GM19193 (cell line): ENCODE data around the gene SLC22A5.

ENCODE experiments used
- POLR2A ChIP-seq: IDR thresholded peaks from 4 replicates; pipeline ENCODE4 v1.6.1; 2011; ENCODE audit not compliant: insufficient read depth, insufficient read length; ENCODE audit errors: extremely low read depth

Gene SLC22A5

DNA sequence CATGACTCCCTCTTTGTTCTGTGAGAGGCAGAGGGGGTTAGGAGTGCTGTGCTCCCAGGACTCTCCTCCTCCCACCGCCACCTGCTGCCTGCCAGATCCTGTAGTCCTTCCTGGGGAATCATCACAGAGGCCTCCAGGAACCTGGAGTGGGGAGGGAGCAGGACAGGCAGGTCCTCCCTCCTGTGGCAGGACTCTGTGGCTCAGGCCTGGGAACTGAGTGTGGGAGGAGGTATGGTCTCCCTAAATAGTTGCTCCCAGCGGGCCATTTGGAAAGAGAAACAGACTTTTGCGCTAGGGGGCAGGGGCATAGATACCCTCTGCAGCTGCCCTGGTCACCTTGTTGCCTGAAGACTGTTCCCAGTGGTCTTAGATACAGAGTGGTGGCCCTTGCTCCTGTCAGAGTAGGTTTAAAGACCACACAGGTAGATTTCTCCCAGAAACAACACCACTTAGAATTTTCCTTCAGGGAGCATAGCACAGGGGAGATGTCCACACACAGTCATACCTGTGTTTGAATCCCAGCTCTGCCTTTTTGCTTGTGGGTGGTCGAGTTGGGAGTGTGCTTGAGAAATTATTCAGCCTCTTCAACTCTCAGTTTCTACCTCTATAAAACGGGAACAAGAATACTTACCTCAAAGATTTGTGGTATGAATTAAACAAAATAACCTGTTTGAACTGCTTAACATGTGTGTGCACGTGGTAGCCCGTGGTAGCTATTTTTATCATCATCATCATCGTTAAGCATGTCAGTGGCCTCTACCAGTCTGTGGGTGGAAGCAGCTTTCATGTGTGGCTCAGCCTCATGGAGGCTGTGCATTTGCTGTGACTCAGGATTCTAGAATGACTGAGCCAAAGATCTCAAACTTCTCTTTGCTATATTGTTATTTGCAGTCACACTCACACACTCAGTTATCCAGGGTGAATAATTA, 55.8 kb downstream of the SLC22A5 start:
- TF ChIP-seq POLR2A: peak; percentile 61

DNA sequence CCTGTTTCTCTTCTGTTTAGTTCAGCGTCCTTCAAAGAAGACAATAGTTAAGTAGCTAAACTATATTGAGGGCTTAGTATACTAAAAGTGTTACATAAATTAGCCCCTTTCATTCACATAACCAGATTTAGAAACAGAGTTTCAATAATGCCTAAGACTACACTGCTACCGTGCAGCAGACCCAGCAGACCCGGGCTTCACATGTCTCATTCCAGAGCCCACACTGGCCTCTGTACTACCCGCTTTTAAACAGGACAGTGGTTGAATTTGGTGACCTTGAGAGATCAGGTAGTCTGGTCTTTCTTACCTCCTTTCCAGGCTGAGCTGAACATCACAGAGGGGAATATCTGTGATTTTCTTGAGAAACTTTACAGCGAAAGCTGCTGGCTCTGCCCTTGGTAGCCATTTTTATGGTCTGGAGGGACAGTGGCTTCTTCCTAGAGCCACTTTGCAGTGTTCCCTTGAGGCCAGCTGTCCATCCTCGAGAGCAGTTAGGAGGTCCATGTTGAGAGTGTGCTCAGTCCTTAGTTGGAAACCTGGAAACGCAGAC, 56.5 kb downstream of the SLC22A5 start:
- TF ChIP-seq POLR2A: no peak

DNA sequence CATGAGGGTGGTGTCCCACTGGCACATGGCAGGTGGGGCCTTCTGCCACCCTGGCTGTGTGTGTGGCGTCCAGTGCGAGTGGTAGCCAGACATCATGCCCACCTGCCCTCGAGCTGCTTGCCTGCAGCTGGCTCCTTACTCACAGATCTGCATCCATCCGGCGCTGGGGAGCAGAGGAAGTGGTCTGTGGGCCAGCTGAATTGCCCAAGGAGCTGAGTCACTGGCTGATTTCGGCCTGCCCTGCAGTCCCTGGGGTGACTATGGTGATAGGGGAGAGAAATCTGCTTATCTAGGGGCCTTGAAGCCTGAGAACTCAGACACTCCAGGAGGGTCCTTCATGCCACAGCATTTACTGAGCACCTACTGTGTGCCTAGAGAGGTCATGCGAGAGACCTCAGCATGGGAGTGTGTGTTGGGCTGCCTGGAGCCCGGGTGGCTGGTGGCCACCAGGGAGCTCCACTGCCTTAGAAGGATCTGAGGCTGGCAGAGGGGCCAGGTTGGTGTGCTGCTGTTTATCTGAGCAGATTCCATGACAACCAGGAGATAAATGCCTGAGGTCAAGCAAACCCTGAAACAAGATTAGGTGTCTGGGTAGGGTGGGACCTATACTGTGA, 57.1 kb downstream of the SLC22A5 start:
- peak; percentile 51 for TF ChIP-seq POLR2A

DNA sequence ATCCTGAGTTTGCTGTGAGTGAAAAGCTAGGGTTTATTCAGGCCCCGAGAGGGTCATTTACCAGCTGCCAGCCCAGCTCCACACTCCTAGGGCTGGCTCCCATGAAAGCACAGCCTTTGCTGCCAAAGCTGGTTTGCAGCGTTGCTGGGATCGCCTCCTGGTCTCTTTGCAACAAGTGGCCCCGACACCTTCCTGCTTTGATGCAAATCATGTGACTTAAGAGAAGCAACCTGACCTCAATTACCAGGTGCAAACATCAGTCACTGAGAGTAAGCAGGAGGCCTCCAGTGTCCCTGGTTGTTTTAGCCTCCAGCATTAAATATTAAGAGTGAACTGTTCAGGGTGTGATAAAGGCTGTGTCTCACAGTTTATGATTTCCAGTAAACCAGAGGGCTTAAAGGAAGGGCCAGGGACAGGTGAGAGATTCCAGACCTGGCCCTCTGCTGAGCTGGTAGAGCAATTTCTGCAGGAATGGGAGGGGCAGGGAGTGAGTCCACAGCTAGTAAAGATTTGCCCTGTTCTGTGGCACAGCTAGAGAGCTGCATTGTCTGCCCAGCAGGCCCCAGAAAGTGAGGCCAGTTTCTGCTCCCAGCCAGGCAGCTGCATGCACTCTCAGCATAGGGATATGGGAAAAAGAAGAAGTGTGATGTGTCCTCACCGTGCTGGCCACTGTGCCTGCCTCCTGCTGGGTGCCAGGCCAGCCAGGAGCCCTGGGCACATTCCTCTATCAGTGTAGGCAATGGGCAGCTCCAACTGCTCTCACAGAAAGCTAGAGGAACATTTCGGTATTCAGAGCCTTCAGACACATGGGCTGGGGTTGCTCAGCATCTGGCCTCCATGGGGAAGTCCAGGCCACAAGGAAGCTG, 58.0 kb downstream of the SLC22A5 start:
- no peak for TF ChIP-seq POLR2A

DNA sequence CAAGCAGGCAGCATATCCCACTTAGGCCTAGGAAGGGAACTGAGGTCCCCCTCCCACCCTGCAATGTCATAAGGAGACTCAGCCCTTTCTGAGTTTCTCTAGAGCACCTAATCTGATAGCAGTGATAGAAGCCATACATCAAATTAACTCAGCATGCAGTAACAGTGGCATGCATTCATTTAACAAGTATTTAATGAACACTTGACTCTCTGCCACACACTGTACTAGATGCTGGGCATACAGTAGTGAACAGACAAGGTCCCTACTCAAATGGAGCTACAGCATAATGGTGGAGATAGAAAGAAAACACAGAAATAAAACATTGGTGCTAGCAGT, 58.6 kb downstream of the SLC22A5 start:
- TF ChIP-seq POLR2A: no peak

DNA sequence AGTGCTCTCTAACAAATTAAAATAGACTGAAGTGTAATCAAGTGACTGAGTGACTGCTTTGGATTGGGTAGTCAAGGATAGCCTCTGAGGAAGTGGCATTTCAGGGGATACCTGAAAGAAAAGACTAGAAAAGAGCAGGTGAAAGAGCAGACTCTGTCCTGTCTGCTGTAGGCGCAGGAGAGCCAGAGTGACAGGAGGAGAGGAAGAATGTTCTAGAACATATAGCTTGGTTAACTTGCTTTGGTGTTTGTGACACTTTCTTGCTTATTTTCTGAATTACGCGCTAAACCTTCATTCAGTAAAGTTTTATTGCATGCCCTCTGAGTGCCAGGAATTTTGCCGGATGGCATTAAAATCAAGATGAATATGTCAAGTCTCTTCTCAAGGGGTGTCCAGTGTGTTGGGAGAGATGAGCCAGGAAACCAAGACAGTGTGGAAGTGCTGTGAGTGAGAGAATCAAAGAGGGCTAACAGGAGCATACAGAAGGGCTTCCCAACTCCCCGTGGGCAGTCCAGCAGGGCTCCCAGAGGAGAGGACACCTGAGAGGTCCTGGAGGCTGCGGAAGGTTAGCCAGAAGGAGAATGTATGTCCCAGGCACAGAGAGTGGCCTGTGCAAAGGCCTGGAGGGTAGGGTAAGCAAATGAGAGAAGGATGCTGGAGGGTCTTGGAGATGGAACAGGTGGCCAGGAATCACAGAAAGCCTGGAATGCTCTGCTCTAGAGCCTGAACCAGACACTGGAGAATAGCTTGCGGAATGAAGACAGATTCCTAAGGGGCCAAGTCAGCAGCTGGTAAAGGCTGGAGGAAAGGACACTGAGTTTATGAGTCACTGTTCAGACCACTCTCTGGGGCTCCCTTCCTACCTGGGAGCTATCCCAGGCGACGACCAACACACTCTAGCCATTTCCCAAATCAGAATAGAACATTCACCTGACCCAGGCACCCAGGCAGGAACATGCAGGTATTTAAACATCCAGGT, 59.3 kb downstream of the SLC22A5 start:
- no peak for TF ChIP-seq POLR2A

DNA sequence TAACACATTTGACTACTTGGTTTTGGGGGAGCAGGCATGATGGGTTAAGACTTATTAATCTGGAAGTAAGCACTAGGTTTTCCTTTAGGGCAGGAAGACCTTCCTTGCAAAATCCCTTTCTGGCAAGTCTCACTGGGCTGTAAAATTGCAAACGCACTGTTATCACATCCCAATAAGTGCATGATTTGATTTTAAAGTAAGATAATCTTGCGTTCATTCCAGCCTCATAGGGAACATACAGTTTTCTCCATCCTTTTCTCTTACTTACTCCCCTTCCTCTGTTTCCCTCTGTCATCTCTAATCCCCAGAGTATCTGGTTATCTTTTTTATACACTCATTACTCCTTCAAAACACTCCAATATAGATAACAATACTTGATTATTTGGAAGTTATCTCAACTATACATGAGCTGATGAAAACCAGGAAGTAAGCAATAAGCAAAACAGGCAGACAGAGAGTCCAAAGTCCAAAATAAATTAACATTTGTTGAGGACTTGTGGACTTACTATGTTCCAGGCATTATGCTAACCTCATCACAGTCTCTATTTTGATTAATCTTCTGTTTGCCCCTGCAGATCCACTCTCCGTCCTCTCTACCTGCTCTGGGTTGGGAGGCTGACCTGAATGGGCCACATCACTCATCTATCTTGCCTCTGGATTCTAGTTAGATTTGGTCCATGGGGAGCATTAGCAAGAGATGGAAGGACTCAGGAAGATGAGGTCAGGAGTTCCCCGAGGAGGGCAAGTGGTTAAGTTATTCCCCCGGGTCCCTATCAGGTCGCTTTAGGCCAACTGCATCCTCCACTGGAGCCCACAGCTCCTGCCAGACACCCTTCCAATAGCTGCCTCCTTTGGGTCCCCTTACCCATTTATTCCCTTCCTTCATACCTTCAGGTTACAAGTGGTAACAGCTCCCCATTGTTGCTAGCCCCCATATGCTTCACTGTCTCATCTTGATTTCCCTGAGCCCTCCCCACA, 60.2 kb downstream of the SLC22A5 start:
- no peak for TF ChIP-seq POLR2A

DNA sequence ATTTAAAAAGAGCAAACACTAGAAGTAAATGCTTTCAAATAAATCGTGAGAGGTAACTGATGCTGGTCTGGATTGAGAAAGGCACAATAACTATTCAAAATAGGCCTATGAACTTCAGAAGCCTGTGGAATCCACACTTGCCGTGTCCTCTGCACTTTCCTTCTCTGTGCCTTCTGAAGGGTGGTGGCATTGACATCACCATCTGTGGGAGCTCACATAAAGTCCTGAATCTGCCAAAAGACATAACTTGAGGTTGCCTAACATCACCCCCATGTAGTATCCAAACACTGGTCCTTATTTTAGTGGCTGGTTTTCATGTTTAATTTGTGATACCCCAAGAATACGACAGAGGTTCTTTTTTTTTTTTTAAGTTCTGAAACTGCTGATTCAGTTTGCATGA, 61.2 kb downstream of the SLC22A5 start:
- no peak for TF ChIP-seq POLR2A

DNA sequence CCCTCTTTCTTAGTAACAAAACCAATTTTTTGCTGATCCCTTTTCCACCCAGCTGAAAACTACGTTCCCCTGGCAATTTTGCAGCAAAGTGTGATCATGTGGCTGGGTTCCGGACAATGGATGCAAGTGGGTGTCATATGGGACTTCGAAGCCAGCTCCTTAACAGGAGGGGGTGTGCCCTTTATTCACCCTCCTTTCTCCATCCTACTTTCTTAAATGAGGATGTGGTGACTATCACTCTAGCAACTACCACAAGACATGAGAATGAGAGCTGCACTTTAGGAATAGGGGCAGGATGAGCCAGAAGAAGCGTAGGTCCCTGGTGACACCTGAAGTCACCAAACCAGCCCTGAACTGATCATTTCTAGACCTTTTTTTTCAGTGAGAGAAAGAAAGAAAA, 62.1 kb downstream of the SLC22A5 start:
- no peak for TF ChIP-seq POLR2A

DNA sequence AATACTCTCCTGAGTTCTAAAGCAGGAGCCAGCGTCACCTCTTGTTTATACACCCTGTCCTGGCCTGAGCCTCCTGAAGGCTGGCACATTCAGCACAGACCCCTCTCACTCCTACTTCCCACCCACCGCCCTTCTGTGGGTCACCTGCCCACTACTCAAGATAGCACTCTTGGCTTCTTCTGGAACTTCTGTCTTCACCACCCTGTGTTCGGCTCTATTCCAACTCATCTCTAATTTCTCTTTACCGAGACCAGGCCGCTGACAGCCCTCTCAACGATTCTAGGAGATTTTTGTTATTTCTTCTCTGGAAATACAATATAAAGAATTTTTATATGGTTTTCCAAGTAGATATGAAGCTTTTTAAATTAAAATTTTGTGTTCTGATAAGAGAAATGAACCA, 63.6 kb downstream of the SLC22A5 start:
- TF ChIP-seq POLR2A: no peak

DNA sequence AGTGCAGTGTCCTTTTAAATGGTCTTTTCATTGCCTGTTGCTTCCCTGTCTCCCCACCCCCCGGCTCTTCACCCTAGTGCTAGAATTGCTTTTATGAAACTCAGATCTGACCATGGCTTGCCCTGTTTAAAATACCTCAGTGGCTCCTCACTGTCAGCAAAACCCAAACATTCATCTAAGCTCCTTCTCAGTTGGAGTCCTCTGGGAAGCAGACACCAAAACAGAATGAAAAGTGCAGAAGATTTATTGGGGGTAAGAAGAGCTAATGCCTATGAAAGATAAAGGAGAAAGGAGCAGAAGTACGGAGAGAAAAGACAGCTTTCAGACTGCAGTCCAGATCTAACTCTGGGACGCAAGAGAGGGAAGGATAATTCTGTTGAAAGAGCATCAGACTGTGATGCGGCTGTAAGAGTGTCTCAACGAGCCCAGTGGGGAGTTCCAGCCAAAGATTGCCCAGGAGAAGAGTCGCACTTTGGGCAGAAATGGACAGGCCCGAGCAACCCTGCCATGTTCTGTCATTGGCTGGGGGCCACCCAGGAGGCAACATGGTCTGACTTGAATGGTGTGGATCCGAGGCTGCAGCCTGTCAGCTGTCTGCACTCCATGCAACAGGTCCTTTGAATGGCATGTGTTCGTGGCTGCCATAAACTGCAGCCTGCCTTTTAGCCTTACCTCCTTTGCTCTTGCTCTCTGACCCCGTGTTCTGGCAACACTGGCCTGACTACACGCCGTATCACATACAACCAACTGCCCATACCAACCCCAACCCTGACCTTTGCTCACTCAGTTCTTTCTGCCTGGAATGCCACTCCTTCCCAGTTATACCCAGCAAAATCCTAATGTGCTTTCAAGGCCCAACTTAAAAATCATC, 65.1 kb downstream of the SLC22A5 start:
- no peak for TF ChIP-seq POLR2A

DNA sequence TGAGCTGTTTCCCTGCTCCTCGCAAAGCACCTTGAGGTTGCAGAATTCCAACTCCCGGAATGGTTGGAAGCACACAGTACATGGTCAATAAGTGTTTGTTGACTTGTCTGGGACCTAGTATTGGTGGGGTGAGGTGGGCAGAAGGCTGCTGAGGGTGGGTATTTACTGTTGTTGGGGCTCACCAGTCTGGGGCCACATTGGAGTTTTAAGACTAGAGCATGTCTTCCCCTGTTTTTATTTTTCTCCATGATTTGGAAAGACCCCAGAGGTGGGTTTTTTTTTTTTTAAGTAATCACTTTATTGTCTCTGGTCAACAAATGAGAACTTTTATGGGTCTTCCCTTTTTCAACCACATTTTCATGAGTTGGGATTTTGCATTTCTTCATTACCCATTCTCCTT, 65.9 kb downstream of the SLC22A5 start:
- TF ChIP-seq POLR2A: no peak
